B cell (primary cell): ENCODE results near the gene USH1G.
"Not testable (repeated sequence)": the region's sequence is repeated elsewhere in the genome, so short reads cannot be mapped to it uniquely, and the experiment has no call there.

Experiments
- CTCF ChIP-seq: fragments of 200-600 bp; IDR thresholded peaks from one replicate; pipeline ENCODE4 v1.8.0; 2022; ENCODE audit warnings: antibody characterized with exemption, mild to moderate bottlenecking
- EZH2 ChIP-seq: IDR thresholded peaks from 2 replicates; pipeline ENCODE4 v1.6.1; 2012; ENCODE audit warnings: borderline replicate concordance, low read depth, mild to moderate bottlenecking, moderate library complexity, low read length; ENCODE audit not compliant: insufficient read depth, poor library complexity, severe bottlenecking

GRCh38 chr17:74911423-74911822 lies 11.6 kb downstream of the USH1G start:
- not testable (repeated sequence) for TF ChIP-seq CTCF, EZH2
